Measurements from ENCODE around the gene TRIM65.
A peak's percentile ranks its signal among the peaks of the same experiment; 100 is the strongest.

Gene TRIM65

GRCh38 chr17:75894049-75894733 lies 2.6 kb downstream of the TRIM65 start:
- no peak overlapping the region for H4K91ac ChIP-seq (ENCODE audit: low read depth, low read length, poor library complexity)
- no peak overlapping the region for H3K23ac ChIP-seq (ENCODE audit: low read depth, low read length, poor library complexity)
- no peak for DNase-seq (ENCODE audit: low spot score)
- H3K4me2 ChIP-seq (ENCODE audit: insufficient read depth, low read length, poor library complexity, severe bottlenecking), result no peak overlapping the region
- no CpG with 5 or more reads among the region's 22 CpGs for WGBS, 2 donors (ENCODE audit: extremely low coverage in 2 of 2, insufficient read length in 2 of 2, insufficient replicate concordance in 1 of 2)
- H3K4me3 ChIP-seq (ENCODE audit: low read length in 2 of 2), result no peak overlapping the region
- H3K4me1 ChIP-seq (ENCODE audit: control insufficient read depth in 2 of 2, insufficient read depth in 1 of 2, low read depth in 1 of 2, low read length in 2 of 2), result peaks cover 0 to 13% of the 10 kb centered on the region in 2 donors
- peak overlapping the region; percentile 48 for H2AK5ac ChIP-seq (ENCODE audit: low read depth, low read length)
- H3K9me3 ChIP-seq (replicated peaks in 1 of 2; ENCODE audit: control insufficient read depth in 2 of 2, insufficient read depth in 1 of 2, low read depth in 1 of 2, low read length in 2 of 2), result peaks cover 0 to 2% of the 10 kb centered on the region in 2 donors
- peak overlapping the region; percentile 75 for H3K9ac ChIP-seq (ENCODE audit: low read depth, low read length, poor library complexity)
- H3K4ac ChIP-seq (ENCODE audit: low read length), result no peak overlapping the region
- no peaks in the 10 kb centered on the region for H3K27me3 ChIP-seq (ENCODE audit: control insufficient read depth in 3 of 3, insufficient read depth in 3 of 3, low read depth in 1 of 3, low read length in 3 of 3)
- no peak overlapping the region for H4K8ac ChIP-seq (ENCODE audit: low read depth, low read length)
- no peak overlapping the region for H3K14ac ChIP-seq (ENCODE audit: low read length)
- peak overlapping the region; percentile 47 for H2BK5ac ChIP-seq (ENCODE audit: low read length)
- no peak overlapping the region for H2BK12ac ChIP-seq (ENCODE audit: low read length)
- no peak overlapping the region for H2AFZ ChIP-seq (ENCODE audit: low read length)
- no peak overlapping the region for H3K27ac ChIP-seq (replicated peaks; ENCODE audit: low read length)
- H3K79me1 ChIP-seq (ENCODE audit: low read depth, low read length), result peaks cover 15% of the 10 kb centered on the region
- peak overlapping the region; percentile 11 for H3K18ac ChIP-seq (ENCODE audit: low read length)
- H3K36me3 ChIP-seq (replicated peaks in 1 of 2; ENCODE audit: control insufficient read depth in 2 of 2, insufficient read depth in 2 of 2, low read length in 2 of 2), result peaks cover 21 to 23% of the 10 kb centered on the region in 2 donors
- no peak overlapping the region for H2BK120ac ChIP-seq (ENCODE audit: low read depth, low read length)
- H2BK15ac ChIP-seq (ENCODE audit: low read length), result no peak overlapping the region

GRCh38 chr17:75893305-75894048 lies 3.3 kb downstream of the TRIM65 start:
- Histone ChIP-seq H3K9me3 (replicated peaks in 1 of 2; ENCODE audit: control insufficient read depth in 2 of 2, insufficient read depth in 1 of 2, low read depth in 1 of 2, low read length in 2 of 2) (peaks cover 0 to 2% of the 10 kb centered on the region in 2 donors), H2BK15ac (ENCODE audit: low read length) (no peak overlapping the region), H2BK5ac (ENCODE audit: low read length) (peak overlapping the region; percentile 47), H2AFZ (ENCODE audit: low read length) (no peak overlapping the region), H3K27me3 (ENCODE audit: control insufficient read depth in 3 of 3, insufficient read depth in 3 of 3, low read depth in 1 of 3, low read length in 3 of 3) (no peaks in the 10 kb centered on the region), H3K36me3 (replicated peaks in 1 of 2; ENCODE audit: control insufficient read depth in 2 of 2, insufficient read depth in 2 of 2, low read length in 2 of 2) (peaks cover 14 to 24% of the 10 kb centered on the region in 2 donors), H2BK12ac (ENCODE audit: low read length) (no peak overlapping the region), H3K79me1 (ENCODE audit: low read depth, low read length) (peaks cover 15% of the 10 kb centered on the region), H3K4me2 (ENCODE audit: insufficient read depth, low read length, poor library complexity, severe bottlenecking) (no peak overlapping the region), H3K4me3 (ENCODE audit: low read length in 2 of 2) (no peak overlapping the region), H3K4me1 (ENCODE audit: control insufficient read depth in 2 of 2, insufficient read depth in 1 of 2, low read depth in 1 of 2, low read length in 2 of 2) (peaks cover 0 to 13% of the 10 kb centered on the region in 2 donors), H3K18ac (ENCODE audit: low read length) (no peak overlapping the region), H3K14ac (ENCODE audit: low read length) (no peak overlapping the region), H4K8ac (ENCODE audit: low read depth, low read length) (no peak overlapping the region), H3K27ac (replicated peaks; ENCODE audit: low read length) (no peak overlapping the region), H3K23ac (ENCODE audit: low read depth, low read length, poor library complexity) (no peak overlapping the region), H2AK5ac (ENCODE audit: low read depth, low read length) (peak overlapping the region; percentile 48), H2BK120ac (ENCODE audit: low read depth, low read length) (no peak overlapping the region), H4K91ac (ENCODE audit: low read depth, low read length, poor library complexity) (no peak overlapping the region), H3K9ac (ENCODE audit: low read depth, low read length, poor library complexity) (peak overlapping the region; percentile 75), H3K4ac (ENCODE audit: low read length) (no peak overlapping the region)
- WGBS, 2 donors (ENCODE audit: extremely low coverage in 2 of 2, insufficient read length in 2 of 2, insufficient replicate concordance in 1 of 2), result no CpG with 5 or more reads among the region's 18 CpGs
- no peak for DNase-seq (ENCODE audit: low spot score)

- Histone ChIP-seq H3K9ac (ENCODE audit: low read depth, low read length, poor library complexity) (peak overlapping the region; percentile 70), H3K27me3 (ENCODE audit: control insufficient read depth in 3 of 3, insufficient read depth in 3 of 3, low read depth in 1 of 3, low read length in 3 of 3) (no peaks in the 10 kb centered on the region), H2AFZ (ENCODE audit: low read length) (no peak overlapping the region), H2AK5ac (ENCODE audit: low read depth, low read length) (peak overlapping the region; percentile 9), H3K14ac (ENCODE audit: low read length) (no peak overlapping the region), H3K36me3 (replicated peaks in 1 of 2; ENCODE audit: control insufficient read depth in 2 of 2, insufficient read depth in 2 of 2, low read length in 2 of 2) (peaks cover 6 to 25% of the 10 kb centered on the region in 2 donors), H2BK12ac (ENCODE audit: low read length) (no peak overlapping the region), H3K4me1 (ENCODE audit: control insufficient read depth in 2 of 2, insufficient read depth in 1 of 2, low read depth in 1 of 2, low read length in 2 of 2) (peaks cover 0 to 13% of the 10 kb centered on the region in 2 donors), H3K4me3 (ENCODE audit: low read length in 2 of 2) (no peak overlapping the region), H2BK120ac (ENCODE audit: low read depth, low read length) (no peak overlapping the region), H3K4me2 (ENCODE audit: insufficient read depth, low read length, poor library complexity, severe bottlenecking) (no peak overlapping the region), H4K8ac (ENCODE audit: low read depth, low read length) (no peak overlapping the region), H3K9me3 (replicated peaks in 1 of 2; ENCODE audit: control insufficient read depth in 2 of 2, insufficient read depth in 1 of 2, low read depth in 1 of 2, low read length in 2 of 2) (peaks cover 0 to 2% of the 10 kb centered on the region in 2 donors), H3K4ac (ENCODE audit: low read length) (no peak overlapping the region), H4K91ac (ENCODE audit: low read depth, low read length, poor library complexity) (no peak overlapping the region), H3K79me1 (ENCODE audit: low read depth, low read length) (peaks cover 15% of the 10 kb centered on the region), H2BK5ac (ENCODE audit: low read length) (peak overlapping the region; percentile 13), H3K27ac (replicated peaks; ENCODE audit: low read length) (no peak overlapping the region), H2BK15ac (ENCODE audit: low read length) (no peak overlapping the region), H3K18ac (ENCODE audit: low read length) (no peak overlapping the region), H3K23ac (ENCODE audit: low read depth, low read length, poor library complexity) (no peak overlapping the region)
- WGBS, 2 donors (ENCODE audit: extremely low coverage in 2 of 2, insufficient read length in 2 of 2, insufficient replicate concordance in 1 of 2), result no CpG with 5 or more reads among the region's 16 CpGs
- DNase-seq (ENCODE audit: low spot score), result no peak
Measured at GRCh38 chr17:75892556-75893224, 4.1 kb downstream of the TRIM65 start.

All from neuronal stem cell (in vitro differentiated cells).